ENCODE measurements around the gene FUT4.
"Not testable (repeated sequence)": the region's sequence is repeated elsewhere in the genome, so short reads cannot be mapped to it uniquely, and the experiment has no call there.

- not testable (repeated sequence) for TF ChIP-seq CTCF (IDR thresholded peaks at IDR 0.05); EZH2 (IDR thresholded peaks at IDR 0.05; ENCODE audit: borderline replicate concordance, insufficient read depth, low read depth, low read length, poor library complexity, severe bottlenecking)
These were observed 12.1 kb downstream of the FUT4 start for GRCh38 chr11:94555752-94556329.
